GM18507 (cell line): ENCODE measurements around the gene CMTM7.
A peak's percentile ranks its signal among the peaks of the same experiment; 100 is the strongest.
"Not testable (repeated sequence)": the region's sequence is repeated elsewhere in the genome, so short reads cannot be mapped to it uniquely, and the experiment has no call there.

Experiments
- DNase-seq: peaks from one replicate; pipeline ENCODE4 v3.0.0; 2011; ENCODE audit warnings: low read depth; ENCODE audit not compliant: insufficient read length; ENCODE audit errors: extremely low spot score
- FAIRE-seq: peaks from 2 replicates; lab custom pipeline; 2011; peaks lifted over from hg19 to GRCh38; lab: Jason Lieb, UNC

The CMTM7 gene

DNA sequence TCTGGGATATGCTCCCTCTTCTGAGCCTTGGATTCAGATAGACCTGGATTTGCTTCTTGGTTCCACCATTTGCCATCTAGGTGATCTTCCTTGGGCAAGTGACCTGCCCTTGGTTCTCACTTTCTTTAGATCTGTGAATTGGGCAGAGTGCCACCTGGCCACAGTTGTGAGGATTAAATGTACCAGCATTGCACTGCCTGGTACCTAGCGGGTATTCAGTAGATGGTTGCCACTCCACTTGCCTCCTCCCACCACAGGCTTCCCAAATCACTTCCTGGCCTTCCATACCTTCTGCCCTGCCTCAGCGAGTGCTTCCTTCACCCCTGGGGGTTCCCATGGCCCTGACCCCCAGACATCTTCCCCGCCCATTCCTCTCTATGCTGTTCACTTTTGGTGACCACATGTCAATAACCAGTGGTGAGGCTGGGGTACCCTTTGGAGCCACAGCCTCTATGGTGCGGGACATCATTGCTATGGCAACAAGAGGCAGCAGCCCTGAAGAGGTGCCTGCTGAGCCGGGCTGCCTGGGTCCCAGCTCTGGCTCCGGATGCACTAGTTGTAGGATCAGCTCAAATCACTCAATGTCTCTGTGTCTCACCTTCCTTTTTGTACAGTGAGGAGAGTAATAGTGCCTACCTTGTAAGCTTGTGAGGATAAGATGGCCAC, 40.5 kb downstream of the CMTM7 start:
- DNase-seq (no peak), FAIRE-seq (no peak)

DNA sequence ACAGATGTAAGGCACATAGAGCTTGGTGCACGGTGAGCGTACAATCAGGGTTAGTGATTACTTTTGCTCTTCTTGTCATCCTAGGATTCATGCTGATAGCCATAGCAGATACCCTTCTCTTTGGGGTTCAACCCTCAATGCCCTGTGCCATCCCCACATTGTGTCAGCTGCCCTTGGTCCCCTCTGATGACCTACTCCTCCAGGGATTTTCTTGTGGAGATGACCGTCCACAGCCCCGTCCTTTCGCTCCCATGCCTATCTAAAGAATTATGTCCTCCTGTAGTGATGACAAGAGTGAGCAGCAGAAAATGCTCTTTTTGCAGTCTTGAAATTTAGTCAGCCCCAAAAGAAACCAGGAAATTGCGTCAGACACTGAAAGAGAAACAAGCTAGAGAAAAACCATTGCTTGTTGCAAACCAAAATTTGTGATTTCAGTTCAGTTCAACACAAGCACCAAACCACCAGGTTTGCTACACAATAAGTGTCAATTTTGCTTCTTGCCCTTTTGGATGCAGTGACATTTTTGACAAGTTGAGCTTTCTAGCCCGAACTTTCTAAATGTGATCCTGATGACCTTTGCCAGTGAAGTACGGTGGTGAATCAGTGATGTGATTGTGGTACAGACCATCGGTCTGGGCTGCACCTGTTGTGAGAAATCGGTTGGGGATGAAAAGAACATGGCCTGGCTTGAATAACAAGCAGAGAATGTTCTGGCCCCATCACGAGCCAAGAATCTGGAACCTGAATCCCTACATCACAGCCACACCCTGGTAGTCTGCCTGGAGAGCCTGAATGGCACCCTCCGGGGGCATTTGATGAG, 41.3 kb downstream of the CMTM7 start:
- FAIRE-seq (peak; percentile 74), DNase-seq (no peak)

DNA sequence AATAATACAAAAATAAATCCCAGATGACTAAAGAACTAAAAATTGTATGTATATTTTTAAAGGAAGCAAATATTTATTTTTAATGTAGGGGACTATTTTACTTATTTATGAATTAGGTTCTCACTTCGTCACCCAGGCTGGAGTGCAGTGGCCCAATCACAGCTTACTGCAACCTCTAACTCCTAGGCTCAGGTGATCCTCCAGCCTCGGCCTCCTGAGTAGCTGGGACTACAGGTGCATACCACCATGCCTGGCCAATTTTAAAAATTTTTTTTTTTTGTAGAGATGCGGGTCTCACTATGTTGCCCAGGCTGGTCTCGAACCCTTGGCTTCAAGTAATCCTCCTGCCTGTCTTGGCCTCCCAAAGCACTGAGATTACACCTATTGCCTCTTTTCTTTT, 42.6 kb downstream of the CMTM7 start:
- DNase-seq (no peak), FAIRE-seq (no peak)

- peak; percentile 15 for FAIRE-seq
Measured at GRCh38 chr3:32435911-32436815, 44.5 kb downstream of the CMTM7 start.

GRCh38 chr3:32436816-32437189, 45.1 kb downstream of the CMTM7 start:
- no peak for DNase-seq
- FAIRE-seq = peak; percentile 86

More at GRCh38 chr3:32435911-32436815, 44.5 kb downstream of the CMTM7 start:
- DNase-seq = no peak

DNA sequence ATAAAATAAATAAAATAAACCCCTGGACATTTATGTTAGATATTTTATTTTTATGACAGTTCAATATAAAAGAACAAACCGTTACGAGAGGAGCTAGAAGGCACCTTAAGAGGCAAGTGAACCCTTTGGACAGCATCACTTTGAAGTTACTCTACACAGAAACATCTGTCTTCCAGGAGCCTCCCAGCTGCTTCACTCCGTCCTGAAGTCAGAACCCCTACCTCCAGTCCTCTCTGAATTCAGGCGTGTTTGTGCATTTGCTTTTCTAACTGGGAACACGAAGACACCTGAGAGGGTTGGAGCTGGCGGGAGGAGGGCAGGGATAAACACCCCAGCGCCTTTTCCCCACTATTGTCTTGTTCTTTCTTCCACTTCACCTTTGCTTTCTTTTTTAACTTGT, 46.2 kb downstream of the CMTM7 start:
- no peak for FAIRE-seq
- no peak for DNase-seq

DNA sequence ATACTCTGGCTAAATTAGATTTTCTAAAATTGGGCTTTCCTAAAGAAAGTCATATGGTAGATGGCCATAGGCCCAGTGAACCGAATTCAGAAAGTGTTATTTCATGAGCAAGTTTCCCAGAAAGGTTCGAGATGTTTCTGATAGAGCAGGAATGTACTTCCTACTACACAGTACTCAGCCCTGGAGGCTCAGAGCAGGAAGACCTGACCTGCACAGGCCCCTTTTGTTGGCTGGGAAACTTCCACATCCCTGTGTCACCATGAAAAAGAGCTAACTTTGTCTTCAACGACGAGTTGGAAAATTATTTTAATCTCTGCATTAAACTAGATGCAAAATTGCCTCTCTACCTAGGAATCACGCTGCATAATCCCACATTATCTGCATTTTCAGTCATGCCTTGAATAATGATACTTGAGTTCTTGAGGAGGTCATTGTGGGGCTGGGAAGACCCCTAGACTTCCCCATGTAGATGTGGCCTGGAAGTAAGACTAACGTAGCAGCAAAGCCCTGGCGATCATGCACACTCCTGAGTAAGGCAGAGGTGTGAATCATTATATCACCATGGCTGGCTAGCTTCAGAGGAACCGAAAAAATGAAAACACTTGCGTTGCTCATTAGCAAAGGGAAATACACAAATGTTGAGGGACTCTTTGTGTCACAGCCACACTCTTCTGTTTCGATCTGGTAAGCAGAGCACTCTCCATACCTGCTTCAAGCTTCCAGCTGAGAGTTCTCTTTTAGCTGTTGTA, 47.1 kb downstream of the CMTM7 start:
- peak; percentile 99 for FAIRE-seq
- peak; percentile 71 for DNase-seq

GRCh38 chr3:32439421-32439820, 47.8 kb downstream of the CMTM7 start:
- FAIRE-seq, DNase-seq: not testable (repeated sequence)

DNA sequence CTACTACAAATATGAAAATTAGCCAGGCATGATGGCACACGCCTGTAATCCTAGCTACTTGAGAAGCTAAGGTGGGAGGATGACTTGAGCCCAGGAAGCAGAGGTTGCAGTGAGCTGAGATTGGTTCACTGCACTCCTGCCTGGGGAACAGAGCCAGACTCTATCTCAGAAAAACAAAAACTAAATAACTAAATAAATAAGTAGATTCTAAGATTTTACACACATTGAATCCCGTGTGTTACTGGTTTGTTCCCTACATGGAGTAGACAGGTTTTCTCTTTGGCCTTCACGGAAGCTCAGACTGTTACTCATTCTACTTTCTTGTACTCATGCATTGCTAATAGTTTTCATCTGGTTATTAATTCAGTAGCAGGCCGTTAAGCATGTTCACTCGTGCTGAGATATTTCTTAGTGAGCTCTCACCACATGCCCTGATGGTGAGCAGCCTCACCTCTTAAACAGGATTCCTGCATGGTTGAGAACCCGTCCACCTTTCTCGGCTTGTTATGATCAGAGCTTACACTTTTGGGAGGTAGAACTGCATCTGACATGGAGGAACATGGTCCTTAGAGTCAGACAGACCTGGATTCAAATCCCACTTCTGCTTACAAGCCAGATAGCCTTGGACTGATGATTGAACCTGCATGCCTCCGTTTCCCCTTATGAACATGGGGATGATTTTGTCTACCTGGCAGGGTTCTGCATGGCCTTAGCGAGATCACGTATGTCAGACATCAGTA, 49.1 kb downstream of the CMTM7 start:
- FAIRE-seq = peak; percentile 9
- DNase-seq = no peak

DNA sequence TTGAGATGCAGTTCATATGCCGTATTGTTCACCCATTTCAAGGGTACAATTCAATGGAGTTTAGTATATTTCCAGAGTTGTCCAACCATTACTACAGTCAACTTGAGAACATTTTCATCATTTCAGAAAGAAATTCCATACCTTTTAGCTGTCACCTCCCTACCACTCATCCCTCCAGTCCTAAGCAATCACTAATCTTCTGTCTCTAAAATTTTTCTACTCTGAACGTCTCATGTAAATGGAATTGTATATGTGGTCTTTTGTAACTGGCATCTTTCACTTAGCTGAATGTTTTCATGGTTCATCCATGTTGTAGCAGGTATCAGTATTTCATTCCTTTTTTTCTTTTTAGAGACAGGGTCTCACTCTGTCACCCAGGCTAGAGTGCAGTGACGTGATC, 51.1 kb downstream of the CMTM7 start:
- no peak for DNase-seq
- FAIRE-seq = no peak

- FAIRE-seq (no peak), DNase-seq (no peak)
Measured at GRCh38 chr3:32443478-32443877, 51.8 kb downstream of the CMTM7 start.

DNA sequence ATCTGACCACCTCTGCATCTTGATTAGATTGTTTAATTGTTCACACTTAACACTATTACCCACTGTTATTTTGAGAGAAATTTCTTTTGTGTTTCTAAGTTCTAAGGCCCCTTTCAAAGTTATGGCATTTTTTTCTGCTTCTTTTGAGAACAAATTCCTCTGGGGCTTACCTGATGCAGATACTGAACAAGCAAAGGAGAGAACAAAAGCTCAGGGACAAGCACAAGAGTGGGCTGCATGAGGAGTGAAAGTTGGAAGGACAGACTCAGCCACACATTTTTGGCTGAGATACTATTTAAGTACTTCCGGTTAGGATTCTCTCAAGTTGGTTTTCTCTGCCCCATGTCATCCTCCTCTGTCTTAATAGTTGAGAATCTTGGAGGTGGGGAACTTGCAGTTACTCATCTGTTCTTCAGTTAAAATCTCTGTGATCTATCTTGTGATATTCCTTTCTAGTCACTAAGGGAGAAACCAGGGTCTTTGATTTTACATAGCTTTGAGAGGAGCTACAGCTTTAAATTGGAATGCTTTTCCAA, 56.3 kb downstream of the CMTM7 start:
- no peak for FAIRE-seq
- no peak for DNase-seq

DNA sequence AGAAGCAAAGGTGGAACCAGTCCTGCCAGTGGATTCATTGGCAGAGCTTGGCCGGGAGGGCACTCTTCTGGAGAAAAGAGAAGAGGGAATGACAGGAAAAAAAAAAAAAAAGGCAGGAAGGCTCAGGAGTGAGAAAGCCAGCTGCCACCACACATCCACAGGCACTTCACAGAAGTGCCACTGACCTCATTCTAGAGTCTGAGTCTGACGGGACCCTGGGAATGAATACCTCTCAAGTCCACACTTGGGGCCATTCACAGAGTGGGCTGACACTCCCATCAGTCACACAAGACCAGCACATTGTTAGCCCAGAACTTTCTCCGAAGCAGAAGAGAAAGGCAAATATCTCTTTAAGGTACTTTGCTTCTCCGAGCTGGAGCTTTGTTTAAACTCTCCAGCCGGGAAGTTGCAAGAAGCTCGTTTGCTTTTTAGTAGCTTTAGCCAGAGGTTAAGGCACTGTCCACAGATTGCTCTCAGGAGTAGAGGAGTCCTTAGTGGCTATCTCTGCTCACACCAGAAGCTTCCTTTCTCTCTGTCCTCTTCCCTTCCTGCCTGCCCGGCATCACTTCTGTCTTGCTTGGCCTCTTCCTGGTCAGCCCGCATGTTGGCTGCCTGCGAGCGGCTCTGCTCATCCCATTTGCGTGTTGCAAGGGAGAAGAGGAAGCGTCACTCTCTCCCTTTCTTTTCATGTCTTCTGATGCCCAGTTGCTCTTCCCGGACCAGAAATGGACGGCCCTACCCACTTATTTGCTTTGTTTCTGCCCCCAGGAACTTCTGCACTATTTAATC, 57.2 kb downstream of the CMTM7 start:
- DNase-seq (no peak), FAIRE-seq (no peak)

DNA sequence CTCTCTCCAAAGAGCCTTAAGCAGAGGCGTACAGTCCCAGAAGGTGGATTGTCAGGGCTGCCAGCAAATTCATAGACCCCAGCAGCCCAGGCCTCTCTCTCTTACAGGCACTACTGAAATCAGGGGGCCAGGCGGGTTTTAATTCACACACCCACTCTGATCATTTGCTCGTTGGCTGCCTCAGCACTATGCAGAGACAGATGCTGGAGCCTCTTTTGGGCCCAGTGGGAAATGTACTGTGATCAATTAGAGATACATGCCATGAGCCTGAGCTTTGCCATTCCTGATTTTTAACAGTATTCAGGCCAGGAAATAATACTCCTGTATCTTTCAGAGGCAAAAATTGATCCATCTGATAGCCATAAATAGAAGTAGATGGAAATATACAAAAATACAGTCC, 58.0 kb downstream of the CMTM7 start:
- no peak for FAIRE-seq
- no peak for DNase-seq

- no peak for DNase-seq
Measured at GRCh38 chr3:32450426-32450825, 58.8 kb downstream of the CMTM7 start.

GRCh38 chr3:32450992-32451659, 59.5 kb downstream of the CMTM7 start:
- no peak for FAIRE-seq
- no peak for DNase-seq

More at GRCh38 chr3:32450426-32450825, 58.8 kb downstream of the CMTM7 start:
- FAIRE-seq = no peak

- DNase-seq = no peak
- FAIRE-seq = no peak
Measured at GRCh38 chr3:32452009-32452408, 60.4 kb downstream of the CMTM7 start.
